Neural cell (in vitro differentiated cells): ENCODE measurements around the gene RCHY1.
"Not testable (repeated sequence)": the region's sequence is repeated elsewhere in the genome, so short reads cannot be mapped to it uniquely, and the experiment has no call there.

Experiments
- CTCF ChIP-seq: fragments of 450-650 bp; IDR thresholded peaks from 2 replicates; pipeline ENCODE4 v1.5.1; 2014; ENCODE audit warnings: antibody characterized with exemption, mild to moderate bottlenecking, moderate library complexity; ENCODE audit not compliant: poor library complexity, severe bottlenecking
- EZH2 ChIP-seq: fragments of 200-600, 300-800 bp; shearing (Covaris generic), sonication (generic); IDR thresholded peaks from 2 replicates; pipeline ENCODE4 v1.6.1; 2014; ENCODE audit warnings: antibody characterized with exemption, low read length, borderline replicate concordance, mild to moderate bottlenecking; ENCODE audit not compliant: insufficient read depth, poor library complexity, severe bottlenecking
- REST ChIP-seq: IDR thresholded peaks from 2 replicates; pipeline ENCODE4 v1.6.1; 2012; ENCODE audit warnings: borderline replicate concordance
- SMC3 ChIP-seq: fragments of 450-650 bp; conservative IDR thresholded peaks from 2 replicates; pipeline ENCODE4 v1.6.1; 2014; ENCODE audit warnings: antibody characterized with exemption, mild to moderate bottlenecking, moderate library complexity; ENCODE audit not compliant: poor library complexity

- TF ChIP-seq REST, EZH2, CTCF, SMC3: not testable (repeated sequence)
Measured at GRCh38 chr4:75509592-75509991, 4.6 kb downstream of the RCHY1 start.
